Stimulated activated CD4-positive, alpha-beta T cell treated with anti-CD3 and anti-CD28 coated beads, Interleukin-15, amount 100 ng/mL, for 24 hours (primary cell): ENCODE measurements around the gene DDC.
"Not testable (repeated sequence)": the region's sequence is repeated elsewhere in the genome, so short reads cannot be mapped to it uniquely, and the experiment has no call there.

Experiments used
- DNase-seq: peaks from one replicate; pipeline ENCODE4 v3.0.0-alpha.2; 2020

The DDC gene

GRCh38 chr7:50554431-50555322, 10.5 kb downstream of the DDC start:
- no peak for DNase-seq

DNA sequence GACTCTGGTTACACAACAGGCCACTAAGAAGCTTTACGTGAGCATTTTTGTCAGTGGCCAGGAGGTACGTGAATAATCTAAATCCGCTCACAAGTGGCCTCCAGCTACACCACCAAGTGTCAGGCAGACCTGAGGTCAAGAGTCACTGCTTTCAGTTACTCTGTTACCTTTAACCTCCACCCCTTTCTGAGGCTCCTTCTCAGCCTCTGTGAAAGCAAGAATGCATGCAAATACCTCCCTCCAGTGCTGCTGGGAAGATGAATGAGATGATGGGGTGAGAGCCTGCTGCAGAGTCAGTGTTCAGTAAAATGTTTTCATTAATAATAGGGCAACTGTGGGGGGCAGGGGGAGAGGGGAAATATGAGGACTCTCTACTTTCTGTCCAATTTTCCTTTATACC, 11.2 kb downstream of the DDC start:
- DNase-seq = no peak

- no peak for DNase-seq
Measured at GRCh38 chr7:50552921-50553320, 12.3 kb downstream of the DDC start.

DNA sequence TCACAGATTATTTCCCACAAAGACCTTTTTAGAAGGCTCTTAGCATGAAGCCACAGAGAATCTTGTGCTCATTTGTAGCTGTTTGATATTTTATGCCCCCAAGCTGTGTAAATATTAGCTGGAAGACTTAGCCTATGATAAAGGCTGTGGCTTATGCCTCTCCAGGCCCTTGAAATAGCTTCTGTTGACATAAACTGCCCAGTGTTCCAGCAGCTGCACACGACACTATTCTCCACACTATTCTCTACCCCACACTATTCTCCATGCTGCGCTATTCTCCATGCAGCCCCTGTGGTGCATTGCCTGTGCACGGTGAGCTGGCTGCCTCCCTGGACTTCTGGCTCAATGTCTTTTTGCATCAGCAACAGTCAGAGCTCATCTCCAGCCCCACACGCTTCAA, 13.1 kb downstream of the DDC start:
- DNase-seq = no peak

DNA sequence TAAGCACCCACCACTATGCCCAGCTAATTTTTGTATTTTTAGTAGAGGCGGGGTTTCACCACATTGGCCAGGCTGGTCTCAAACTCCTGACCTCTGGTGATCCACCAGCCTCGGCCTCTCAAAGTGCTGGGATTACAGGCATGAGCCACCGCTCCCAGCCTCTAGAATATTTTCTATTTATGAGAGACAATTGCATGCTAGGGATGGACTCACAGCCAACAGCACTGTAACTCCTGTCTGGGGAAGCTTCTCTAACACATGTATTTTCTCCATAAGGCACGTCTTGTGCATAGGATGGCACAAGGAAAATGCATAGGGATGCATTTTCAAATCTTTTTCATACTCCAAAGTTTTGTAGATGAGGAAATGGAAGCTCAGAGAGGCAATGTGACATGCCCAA, 19.6 kb downstream of the DDC start:
- not testable (repeated sequence) for DNase-seq

DNA sequence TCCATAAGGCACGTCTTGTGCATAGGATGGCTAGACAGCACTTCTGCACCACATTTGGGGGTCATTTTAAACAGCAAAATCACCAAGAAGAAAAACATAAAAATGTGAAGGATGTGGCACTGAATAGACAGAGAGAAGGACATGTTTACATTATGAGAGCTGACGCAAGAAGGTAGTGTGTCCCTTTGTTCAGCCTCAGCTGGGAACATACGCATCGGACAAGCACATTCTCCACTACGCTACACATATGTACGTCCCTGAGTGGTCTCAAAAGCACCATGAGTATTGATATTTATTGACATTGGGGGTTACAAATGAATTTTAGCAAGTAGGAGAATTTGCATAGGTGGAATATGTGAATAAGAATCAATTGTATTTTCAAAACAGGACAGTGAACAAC, 20.2 kb downstream of the DDC start:
- DNase-seq = no peak

- no peak for DNase-seq
Measured at GRCh38 chr7:50543776-50544442, 21.3 kb downstream of the DDC start.

GRCh38 chr7:50542132-50542531, 23.1 kb downstream of the DDC start:
- DNase-seq = no peak

GRCh38 chr7:50540785-50541579, 24.2 kb downstream of the DDC start:
- no peak for DNase-seq

- DNase-seq = no peak
Measured at GRCh38 chr7:50539725-50540124, 25.5 kb downstream of the DDC start.

GRCh38 chr7:50538478-50538877, 26.7 kb downstream of the DDC start:
- no peak for DNase-seq

DNA sequence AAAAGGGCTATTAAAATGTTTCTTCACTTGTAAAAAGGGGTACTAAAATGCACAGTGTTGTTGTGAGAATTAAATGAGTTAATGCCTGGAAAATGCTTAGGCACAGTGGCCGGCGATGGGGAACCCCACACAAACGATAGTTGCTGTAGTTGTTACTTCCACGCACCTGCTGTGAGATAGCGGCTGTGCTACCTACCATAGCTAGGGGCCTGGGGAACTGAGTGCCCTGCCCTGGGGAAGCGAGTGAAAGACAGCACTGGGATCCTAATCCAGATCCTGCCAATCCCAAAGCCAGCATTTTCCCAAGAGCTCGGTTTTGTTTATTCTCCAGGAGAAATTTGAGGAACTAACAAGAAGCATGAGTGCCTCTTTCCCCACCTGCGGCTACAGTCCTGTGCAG, 27.8 kb downstream of the DDC start:
- no peak for DNase-seq

- DNase-seq = not testable (repeated sequence)
Measured at GRCh38 chr7:50535291-50535711, 29.9 kb downstream of the DDC start.

- DNase-seq = peak; percentile 15
Measured at GRCh38 chr7:50534690-50535290, 30.4 kb downstream of the DDC start.

DNA sequence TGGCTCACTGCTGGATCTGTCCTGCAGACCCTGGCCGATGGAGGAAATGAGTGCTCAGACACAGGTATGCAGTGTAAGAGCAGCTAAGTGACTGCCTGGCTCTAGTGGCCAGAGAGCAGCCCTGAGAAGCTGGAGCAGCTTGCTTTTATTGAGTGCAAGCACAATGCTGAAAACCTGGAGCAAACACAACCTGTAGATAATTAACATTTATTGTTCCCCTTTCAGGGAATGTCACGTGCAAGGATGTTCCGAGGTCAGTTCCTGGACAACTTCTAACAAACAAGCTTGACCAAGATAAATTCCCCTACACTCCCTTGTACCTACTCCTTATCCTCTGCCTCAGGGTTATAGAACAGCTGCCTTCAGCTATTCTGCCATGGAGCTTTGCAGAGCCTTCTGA, 31.3 kb downstream of the DDC start:
- no peak for DNase-seq

DNA sequence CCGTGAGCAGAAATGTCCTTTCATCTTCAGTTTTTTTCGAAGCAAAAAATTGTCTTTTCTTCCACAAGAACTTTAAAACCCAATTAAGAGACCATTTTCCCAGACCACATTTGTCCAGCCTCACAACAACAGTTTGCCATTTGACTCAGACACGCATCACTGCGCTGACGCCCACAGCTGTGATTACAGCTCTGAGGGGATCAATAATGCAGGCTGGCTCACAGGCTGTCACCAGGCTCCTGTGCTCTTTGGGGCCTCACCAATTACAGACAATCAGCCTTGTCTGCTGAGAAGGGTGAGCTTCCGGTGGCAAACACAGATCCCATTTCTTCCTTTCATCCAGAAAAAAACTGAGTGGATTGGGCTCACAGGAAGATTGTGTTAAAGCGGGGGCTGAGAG, 33.3 kb downstream of the DDC start:
- DNase-seq = peak; percentile 30

DNA sequence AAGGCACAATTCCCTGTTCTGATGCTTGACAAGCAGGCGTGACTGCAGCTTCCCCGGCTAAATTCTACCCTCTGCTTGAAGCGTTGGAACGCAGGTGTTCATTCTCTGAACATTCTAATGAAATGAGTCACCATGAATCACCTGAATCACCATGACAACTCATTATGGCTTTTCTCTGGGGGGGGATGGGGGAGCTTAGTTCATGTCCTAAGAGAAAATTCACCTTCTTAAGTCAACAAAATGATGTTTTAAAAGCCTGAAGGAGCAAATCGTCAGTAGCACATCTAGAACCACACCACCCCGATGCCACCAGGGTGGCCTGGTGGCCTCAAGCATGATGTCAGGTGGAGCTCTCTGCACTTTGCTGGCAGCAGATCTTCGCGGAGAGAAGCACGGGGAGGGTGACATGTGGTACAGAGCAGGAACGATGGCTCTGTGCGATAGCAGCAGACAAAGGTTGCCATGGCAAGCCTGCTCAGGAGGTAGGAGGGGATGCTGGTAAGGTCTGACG, 33.7 kb downstream of the DDC start:
- peak; percentile 49 for DNase-seq

DNA sequence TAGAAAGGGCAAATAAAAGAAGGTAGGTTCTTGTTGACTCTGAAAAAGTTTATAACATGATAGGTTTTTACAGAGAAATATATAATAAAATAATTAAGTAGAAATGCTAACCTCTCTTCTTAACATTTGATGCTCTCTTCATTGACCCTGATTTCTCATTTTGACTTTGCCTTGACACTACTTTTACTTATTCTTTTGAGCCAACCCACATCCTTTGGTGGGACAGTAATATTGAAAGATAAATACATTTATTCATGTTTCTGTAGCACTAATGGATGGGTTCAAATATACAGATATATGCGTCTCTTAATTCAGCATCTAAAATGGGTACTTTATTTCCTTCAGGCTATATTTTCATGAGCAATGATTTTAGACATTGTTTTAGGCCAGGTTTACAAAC, 34.4 kb downstream of the DDC start:
- DNase-seq = no peak

DNA sequence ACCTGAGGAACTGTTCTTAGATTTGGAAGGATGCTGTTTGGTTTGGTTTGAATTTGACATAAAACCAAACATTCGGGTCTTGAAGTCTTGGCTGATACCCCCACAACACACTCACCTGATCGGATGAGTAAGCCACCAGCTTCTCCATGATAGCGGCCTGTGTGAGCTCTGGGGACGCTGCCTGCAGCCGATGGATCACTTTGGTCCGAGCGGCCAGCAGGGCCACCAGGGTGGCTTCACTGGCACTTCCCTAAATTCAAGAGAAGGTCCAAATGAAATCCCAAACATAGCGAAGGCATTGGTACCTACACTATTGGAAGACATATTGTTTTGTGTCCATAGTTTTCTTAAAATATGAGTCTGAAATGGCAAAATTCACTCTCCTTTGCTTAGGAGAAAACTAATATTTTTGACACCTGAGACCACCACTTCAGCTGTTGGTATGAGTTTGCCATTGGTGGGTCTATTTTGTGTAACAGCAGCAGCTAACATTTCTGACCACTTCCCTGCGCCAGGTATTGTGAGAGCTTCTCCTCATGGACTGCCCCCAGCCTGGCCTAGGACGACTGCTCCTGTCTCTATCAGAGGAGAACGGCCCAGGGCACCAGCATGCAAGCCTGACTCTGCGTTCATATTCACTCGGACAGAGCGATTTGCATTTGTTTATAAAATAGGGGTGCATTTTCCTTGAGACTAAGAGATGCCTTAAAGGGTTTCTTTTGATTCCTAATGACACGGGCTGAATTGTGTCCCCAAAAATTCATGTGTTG, 35.9 kb downstream of the DDC start:
- DNase-seq = no peak

DNA sequence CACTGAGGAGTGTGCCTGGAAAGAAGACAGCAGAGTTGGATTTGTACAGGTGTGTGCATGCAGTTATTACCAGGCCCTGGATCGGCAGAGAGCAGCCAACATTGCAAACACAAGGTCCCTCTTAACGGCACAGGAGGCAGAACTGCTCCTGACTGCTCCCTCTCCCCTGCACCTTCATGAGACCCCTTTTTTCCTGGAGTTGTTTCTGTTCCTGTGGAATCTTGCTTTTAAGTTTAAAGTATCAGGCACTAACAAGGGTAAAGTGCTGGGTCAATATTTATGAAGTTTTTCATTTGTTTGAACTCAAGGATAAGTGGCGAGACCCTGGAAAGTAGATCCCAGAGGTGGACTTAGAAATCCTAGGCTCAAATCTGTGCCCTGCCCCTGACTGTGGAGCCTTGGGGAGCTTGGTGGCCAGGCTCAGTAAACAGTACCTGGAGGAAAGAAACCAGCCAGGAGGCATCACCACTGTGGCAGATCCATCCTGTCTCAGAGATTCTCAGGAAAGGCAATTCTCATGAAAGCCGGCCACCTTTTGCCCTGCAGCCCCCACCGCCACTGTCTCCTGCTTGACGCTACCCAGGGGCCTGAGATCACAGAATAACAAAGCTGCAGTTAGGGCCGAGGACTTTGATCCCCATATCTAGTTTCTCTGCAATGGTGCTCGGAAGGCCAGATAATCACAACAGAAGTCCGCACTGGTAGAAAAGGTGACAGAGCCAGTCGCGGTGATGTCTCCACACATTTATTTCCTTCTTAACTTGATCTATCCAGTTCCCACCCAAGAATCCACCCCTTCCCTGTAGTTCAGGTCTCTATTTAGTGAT, 36.7 kb downstream of the DDC start:
- DNase-seq = no peak

DNA sequence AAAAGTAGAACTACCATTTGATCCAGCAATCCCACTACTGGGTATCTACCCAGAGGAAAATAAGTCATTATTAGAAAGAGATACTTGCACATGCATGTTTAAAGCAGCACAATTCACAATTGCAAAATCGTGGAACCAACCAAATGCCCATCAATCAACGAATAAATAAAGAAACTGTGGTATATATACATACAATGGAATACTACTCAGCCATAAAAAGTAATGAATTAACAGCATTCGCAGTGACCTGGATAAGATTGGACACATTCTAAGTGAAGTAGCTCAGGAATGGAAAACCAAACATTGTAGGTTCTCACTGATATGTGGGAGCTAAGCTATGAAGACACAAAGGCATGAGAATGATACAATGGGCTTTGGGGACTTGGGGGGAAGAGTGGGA, 45.9 kb downstream of the DDC start:
- DNase-seq = not testable (repeated sequence)
